HEK293 (cell line): Measurements from ENCODE around the gene EDARADD.

ENCODE experiments used
- CTCF ChIA-PET: fragments of 350-600 bp; formaldehyde crosslinking; extraction: SDS; loops from one replicate; lab custom pipeline; 2021; ENCODE audit warnings: antibody characterized with exemption; lab: Yijun Ruan, JAX
- POLR2A ChIA-PET: fragments of 300-600 bp; formaldehyde crosslinking; extraction: SDS; loops from one replicate; lab custom pipeline; 2020; ENCODE audit warnings: antibody characterized with exemption, inconsistent platforms; lab: Yijun Ruan, JAX
- H3K27ac ChIP-seq: fragments of 200-500 bp; sonication (Bioruptor generic); 2 replicates; pipeline ENCODE4 v1.5.1; 2014; ENCODE audit warnings: low read depth, low read length, control low read depth, inconsistent platforms; ENCODE audit errors: extremely low read depth
- H3K36me3 ChIP-seq, 2 experiments: fragments of 200-500 bp in 1 of 2; sonication (Bioruptor generic) in 1 of 2; 1 replicate in 1 of 2; 2 replicates in 1 of 2; pipeline ENCODE4 v1.5.1; 2014 to 2017; ENCODE audit warnings: inconsistent platforms in 2 of 2, low read length in 2 of 2; ENCODE audit not compliant: control insufficient read depth in 2 of 2, insufficient read depth in 1 of 2
- H3K4me1 ChIP-seq: fragments of 200-500 bp; sonication (Bioruptor generic); 2 replicates; pipeline ENCODE4 v1.5.1; 2014; ENCODE audit warnings: mild to moderate bottlenecking, low read length, inconsistent platforms; ENCODE audit not compliant: control insufficient read depth, insufficient read depth
- H3K4me3 ChIP-seq: 2 replicates; pipeline ENCODE4 v1.5.1; 2011; ENCODE audit warnings: low read depth, mild to moderate bottlenecking, control low read depth, low read length, moderate library complexity
- H3K9me3 ChIP-seq: fragments of 200-500 bp; sonication (Bioruptor generic); 2 replicates; pipeline ENCODE4 v1.5.1; 2014; ENCODE audit warnings: low read depth, low read length, inconsistent platforms; ENCODE audit not compliant: control insufficient read depth, insufficient read depth
- EGR2 ChIP-seq: fragments of 450-650 bp; formaldehyde crosslinking; IDR thresholded peaks from 2 replicates; pipeline ENCODE4 v1.5.1; 2016; ENCODE audit warnings: low read depth, missing biosample characterization, missing genetic modification characterization
- HOXA7 ChIP-seq: sonication (generic); formaldehyde crosslinking; IDR thresholded peaks from 2 replicates; pipeline ENCODE4 v1.8.1; 2022; ENCODE audit warnings: missing genetic modification reagents, borderline replicate concordance
- MZF1 ChIP-seq: fragments of 450-650 bp; formaldehyde crosslinking; IDR thresholded peaks from 2 replicates; pipeline ENCODE4 v1.5.1; 2017; ENCODE audit warnings: missing biosample characterization, missing genetic modification characterization, borderline replicate concordance
- REPIN1 ChIP-seq: fragments of 450-650 bp; formaldehyde crosslinking; IDR thresholded peaks from 2 replicates; pipeline ENCODE4 v1.5.1; 2017; ENCODE audit warnings: missing biosample characterization, missing genetic modification characterization, low read depth
- SCRT2 ChIP-seq: fragments of 450-650 bp; formaldehyde crosslinking; IDR thresholded peaks from 2 replicates; pipeline ENCODE4 v1.5.1; 2016; ENCODE audit warnings: missing biosample characterization, missing genetic modification characterization
- YY2 ChIP-seq: fragments of 450-650 bp; formaldehyde crosslinking; IDR thresholded peaks from 2 replicates; pipeline ENCODE4 v1.5.1; 2016; ENCODE audit warnings: missing biosample characterization, missing genetic modification characterization
- ZFHX2 ChIP-seq: fragments of 450-650 bp; formaldehyde crosslinking; conservative IDR thresholded peaks from 2 replicates; pipeline ENCODE4 v1.5.1; 2016; ENCODE audit warnings: missing biosample characterization, missing genetic modification characterization
- ZFP37 ChIP-seq: fragments of 450-650 bp; formaldehyde crosslinking; IDR thresholded peaks from 2 replicates; pipeline ENCODE4 v1.5.1; 2016; ENCODE audit warnings: missing biosample characterization, missing genetic modification characterization
- ZFP69B ChIP-seq: fragments of 450-650 bp; formaldehyde crosslinking; IDR thresholded peaks from 2 replicates; pipeline ENCODE4 v1.5.1; 2016; ENCODE audit warnings: missing biosample characterization, missing genetic modification characterization
- ZNF140 ChIP-seq: fragments of 450-650 bp; formaldehyde crosslinking; IDR thresholded peaks from 2 replicates; pipeline ENCODE4 v1.5.1; 2016; ENCODE audit warnings: missing biosample characterization, missing genetic modification characterization
- ZNF202 ChIP-seq: fragments of 450-650 bp; formaldehyde crosslinking; IDR thresholded peaks from 2 replicates; pipeline ENCODE4 v1.5.1; 2016; ENCODE audit warnings: missing biosample characterization, missing genetic modification characterization, borderline replicate concordance
- ZNF555 ChIP-seq: fragments of 450-650 bp; formaldehyde crosslinking; conservative IDR thresholded peaks from 2 replicates; pipeline ENCODE4 v1.5.1; 2017; ENCODE audit warnings: missing biosample characterization, mild to moderate bottlenecking, missing genetic modification characterization, inconsistent platforms
- ZNF561 ChIP-seq: fragments of 450-650 bp; IDR thresholded peaks from 2 replicates; pipeline ENCODE4 v1.5.1; 2018; ENCODE audit warnings: missing biosample characterization, missing genetic modification characterization, borderline replicate concordance
- ZNF571 ChIP-seq: fragments of 450-650 bp; formaldehyde crosslinking; IDR thresholded peaks from 2 replicates; pipeline ENCODE4 v1.5.0; 2017; ENCODE audit warnings: missing biosample characterization, missing genetic modification characterization
- ZNF777 ChIP-seq: fragments of 450-650 bp; formaldehyde crosslinking; IDR thresholded peaks from 2 replicates; pipeline ENCODE4 v1.5.1; 2017; ENCODE audit warnings: missing biosample characterization, missing genetic modification characterization, borderline replicate concordance
- TF ChIP-seq, protein P1 (sequence below): fragments of 450-650 bp; formaldehyde crosslinking; IDR thresholded peaks from 2 replicates; pipeline ENCODE4 v1.5.1; 2016; ENCODE audit warnings: missing biosample characterization, missing genetic modification characterization
- TF ChIP-seq, protein P2 (sequence below): fragments of 450-650 bp; formaldehyde crosslinking; IDR thresholded peaks from 2 replicates; pipeline ENCODE4 v1.5.1; 2016; ENCODE audit warnings: missing biosample characterization, missing genetic modification characterization
- TF ChIP-seq, protein P3 (sequence below): fragments of 450-650 bp; formaldehyde crosslinking; IDR thresholded peaks from 2 replicates; pipeline ENCODE4; 2016; ENCODE audit warnings: missing biosample characterization, missing genetic modification characterization
- TF ChIP-seq, protein P4 (sequence below): fragments of 450-650 bp; formaldehyde crosslinking; IDR thresholded peaks from 2 replicates; pipeline ENCODE4 v1.5.1; 2016; ENCODE audit warnings: missing biosample characterization, missing genetic modification characterization
- TF ChIP-seq, protein P5 (sequence below): fragments of 450-650 bp; formaldehyde crosslinking; IDR thresholded peaks from 2 replicates; pipeline ENCODE4 v1.5.1; 2016; ENCODE audit warnings: missing biosample characterization, missing genetic modification characterization
- TF ChIP-seq, protein P6 (sequence below): fragments of 450-650 bp; formaldehyde crosslinking; IDR thresholded peaks from 2 replicates; pipeline ENCODE4 v1.5.1; 2017; ENCODE audit warnings: missing biosample characterization, missing genetic modification characterization
- TF ChIP-seq, protein P7 (sequence below): fragments of 450-650 bp; formaldehyde crosslinking; IDR thresholded peaks from 2 replicates; pipeline ENCODE4 v1.5.1; 2016; ENCODE audit warnings: missing biosample characterization, missing genetic modification characterization

Gene EDARADD

DNA sequence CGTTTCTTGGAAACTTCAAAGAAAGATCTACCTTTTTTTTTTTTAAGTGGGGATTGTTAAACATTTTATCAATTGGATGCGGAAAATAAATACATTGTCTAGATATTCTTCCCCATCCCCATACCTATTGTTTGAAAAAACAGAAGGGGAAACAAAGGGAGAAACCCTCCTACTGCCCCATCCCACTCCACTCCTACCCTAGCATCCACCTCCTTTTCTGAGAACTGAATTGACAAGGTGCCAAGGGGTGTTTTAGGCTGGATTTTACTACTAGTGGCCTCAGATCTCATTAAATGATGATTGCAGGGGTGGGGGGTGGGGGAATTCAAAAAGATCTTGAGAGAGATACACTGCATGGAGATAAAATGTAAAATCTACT, 2.6 kb downstream of the EDARADD start:
- Histone ChIP-seq H3K4me1 (peaks cover 13% of the 10 kb centered on the region), H3K36me3 (no peaks in the 10 kb centered on the region; a peak in 1 of 3 replicates), H3K27ac (no peak overlapping the region), H3K4me3 (no peak overlapping the region), H3K9me3 (no peaks in the 10 kb centered on the region)
- ChIA-PET CTCF (interaction anchor here (1.4 kb wide), 1 partner anchor 16 kb away, joined by 3 read pairs; no protein-coding TSS in a partner anchor), POLR2A (interaction anchor here (0.6 kb wide), 1 partner anchor 259 kb away, joined by 3 read pairs; no protein-coding TSS in a partner anchor)
- TF ChIP-seq ZNF140 (tag by site-specific recombination) (no peak), EGR2 (peak; percentile 86), MZF1 (tag by site-specific recombination) (0 out of 2 replicates have a peak, but pooled peaks have one; percentile 32), ZFHX2 (tag by site-specific recombination) (peak; percentile 90), ZNF571 (tag by site-specific recombination) (no peak), REPIN1 (tag by site-specific recombination) (no peak), HOXA7 (CRISPR knock-in tag) (no peak)
- TF ChIP-seq, protein P1, sequence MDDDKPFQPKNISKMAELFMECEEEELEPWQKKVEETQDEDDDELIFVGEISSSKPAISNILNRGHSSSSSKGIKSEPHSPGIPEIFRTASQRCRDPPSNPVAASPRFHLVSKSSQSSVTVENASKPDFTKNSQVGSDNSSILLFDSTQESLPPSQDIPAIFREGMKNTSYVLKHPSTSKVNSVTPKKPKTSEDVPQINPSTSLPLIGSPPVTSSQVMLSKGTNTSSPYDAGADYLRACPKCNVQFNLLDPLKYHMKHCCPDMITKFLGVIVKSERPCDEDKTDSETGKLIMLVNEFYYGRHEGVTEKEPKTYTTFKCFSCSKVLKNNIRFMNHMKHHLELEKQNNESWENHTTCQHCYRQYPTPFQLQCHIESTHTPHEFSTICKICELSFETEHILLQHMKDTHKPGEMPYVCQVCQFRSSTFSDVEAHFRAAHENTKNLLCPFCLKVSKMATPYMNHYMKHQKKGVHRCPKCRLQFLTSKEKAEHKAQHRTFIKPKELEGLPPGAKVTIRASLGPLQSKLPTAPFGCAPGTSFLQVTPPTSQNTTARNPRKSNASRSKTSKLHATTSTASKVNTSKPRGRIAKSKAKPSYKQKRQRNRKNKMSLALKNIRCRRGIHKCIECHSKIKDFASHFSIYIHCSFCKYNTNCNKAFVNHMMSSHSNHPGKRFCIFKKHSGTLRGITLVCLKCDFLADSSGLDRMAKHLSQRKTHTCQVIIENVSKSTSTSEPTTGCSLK (tag by site-specific recombination) = no peak
- TF ChIP-seq, protein P2, sequence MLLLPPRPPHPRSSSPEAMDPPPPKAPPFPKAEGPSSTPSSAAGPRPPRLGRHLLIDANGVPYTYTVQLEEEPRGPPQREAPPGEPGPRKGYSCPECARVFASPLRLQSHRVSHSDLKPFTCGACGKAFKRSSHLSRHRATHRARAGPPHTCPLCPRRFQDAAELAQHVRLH = 0 out of 2 replicates have a peak, but pooled peaks have one; percentile 25
- TF ChIP-seq, protein P3, sequence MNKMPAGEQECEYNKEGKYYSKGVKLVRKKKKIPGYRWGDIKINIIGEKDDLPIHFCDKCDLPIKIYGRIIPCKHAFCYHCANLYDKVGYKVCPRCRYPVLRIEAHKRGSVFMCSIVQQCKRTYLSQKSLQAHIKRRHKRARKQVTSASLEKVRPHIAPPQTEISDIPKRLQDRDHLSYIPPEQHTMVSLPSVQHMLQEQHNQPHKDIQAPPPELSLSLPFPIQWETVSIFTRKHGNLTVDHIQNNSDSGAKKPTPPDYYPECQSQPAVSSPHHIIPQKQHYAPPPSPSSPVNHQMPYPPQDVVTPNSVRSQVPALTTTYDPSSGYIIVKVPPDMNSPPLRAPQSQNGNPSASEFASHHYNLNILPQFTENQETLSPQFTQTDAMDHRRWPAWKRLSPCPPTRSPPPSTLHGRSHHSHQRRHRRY (tag by site-specific recombination) = no peak
- TF ChIP-seq, protein P4, sequence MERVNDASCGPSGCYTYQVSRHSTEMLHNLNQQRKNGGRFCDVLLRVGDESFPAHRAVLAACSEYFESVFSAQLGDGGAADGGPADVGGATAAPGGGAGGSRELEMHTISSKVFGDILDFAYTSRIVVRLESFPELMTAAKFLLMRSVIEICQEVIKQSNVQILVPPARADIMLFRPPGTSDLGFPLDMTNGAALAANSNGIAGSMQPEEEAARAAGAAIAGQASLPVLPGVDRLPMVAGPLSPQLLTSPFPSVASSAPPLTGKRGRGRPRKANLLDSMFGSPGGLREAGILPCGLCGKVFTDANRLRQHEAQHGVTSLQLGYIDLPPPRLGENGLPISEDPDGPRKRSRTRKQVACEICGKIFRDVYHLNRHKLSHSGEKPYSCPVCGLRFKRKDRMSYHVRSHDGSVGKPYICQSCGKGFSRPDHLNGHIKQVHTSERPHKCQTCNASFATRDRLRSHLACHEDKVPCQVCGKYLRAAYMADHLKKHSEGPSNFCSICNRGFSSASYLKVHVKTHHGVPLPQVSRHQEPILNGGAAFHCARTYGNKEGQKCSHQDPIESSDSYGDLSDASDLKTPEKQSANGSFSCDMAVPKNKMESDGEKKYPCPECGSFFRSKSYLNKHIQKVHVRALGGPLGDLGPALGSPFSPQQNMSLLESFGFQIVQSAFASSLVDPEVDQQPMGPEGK = 0 out of 2 replicates have a peak, but pooled peaks have one; percentile 21
- TF ChIP-seq, protein P5, sequence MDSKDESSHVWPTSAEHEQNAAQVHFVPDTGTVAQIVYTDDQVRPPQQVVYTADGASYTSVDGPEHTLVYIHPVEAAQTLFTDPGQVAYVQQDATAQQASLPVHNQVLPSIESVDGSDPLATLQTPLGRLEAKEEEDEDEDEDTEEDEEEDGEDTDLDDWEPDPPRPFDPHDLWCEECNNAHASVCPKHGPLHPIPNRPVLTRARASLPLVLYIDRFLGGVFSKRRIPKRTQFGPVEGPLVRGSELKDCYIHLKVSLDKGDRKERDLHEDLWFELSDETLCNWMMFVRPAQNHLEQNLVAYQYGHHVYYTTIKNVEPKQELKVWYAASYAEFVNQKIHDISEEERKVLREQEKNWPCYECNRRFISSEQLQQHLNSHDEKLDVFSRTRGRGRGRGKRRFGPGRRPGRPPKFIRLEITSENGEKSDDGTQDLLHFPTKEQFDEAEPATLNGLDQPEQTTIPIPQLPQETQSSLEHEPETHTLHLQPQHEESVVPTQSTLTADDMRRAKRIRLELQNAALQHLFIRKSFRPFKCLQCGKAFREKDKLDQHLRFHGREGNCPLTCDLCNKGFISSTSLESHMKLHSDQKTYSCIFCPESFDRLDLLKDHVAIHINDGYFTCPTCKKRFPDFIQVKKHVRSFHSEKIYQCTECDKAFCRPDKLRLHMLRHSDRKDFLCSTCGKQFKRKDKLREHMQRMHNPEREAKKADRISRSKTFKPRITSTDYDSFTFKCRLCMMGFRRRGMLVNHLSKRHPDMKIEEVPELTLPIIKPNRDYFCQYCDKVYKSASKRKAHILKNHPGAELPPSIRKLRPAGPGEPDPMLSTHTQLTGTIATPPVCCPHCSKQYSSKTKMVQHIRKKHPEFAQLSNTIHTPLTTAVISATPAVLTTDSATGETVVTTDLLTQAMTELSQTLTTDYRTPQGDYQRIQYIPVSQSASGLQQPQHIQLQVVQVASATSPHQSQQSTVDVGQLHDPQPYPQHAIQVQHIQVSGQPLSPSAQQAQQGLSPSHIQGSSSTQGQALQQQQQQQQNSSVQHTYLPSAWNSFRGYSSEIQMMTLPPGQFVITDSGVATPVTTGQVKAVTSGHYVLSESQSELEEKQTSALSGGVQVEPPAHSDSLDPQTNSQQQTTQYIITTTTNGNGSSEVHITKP = peak; percentile 69

DNA sequence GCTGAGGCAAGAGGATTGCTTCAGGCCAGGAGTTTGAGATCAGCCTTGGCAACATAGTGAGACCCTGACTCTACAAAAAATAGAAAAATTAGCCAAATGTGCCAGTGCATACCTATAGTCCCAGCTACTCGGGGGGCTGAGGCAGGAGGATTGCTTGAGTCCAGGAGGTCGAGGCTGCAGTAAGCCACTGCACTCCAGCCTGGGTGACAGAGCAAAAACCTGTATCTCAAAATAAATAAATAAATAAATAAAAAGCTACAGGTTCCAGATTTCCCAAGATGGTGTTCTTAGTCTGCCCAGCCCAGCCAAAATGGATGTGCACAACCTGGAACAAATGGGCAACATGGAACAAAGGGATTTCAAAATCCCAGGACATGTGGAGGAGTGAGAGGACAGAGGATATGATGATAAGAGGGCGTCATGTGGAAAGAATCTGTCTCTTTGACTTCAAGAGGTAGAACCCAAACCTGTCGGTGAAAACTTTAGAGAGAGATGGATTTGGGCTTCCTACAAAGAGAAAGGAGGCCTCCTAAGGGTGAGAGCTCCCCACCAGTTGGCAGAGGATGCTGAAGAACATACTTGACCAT, 3.2 kb downstream of the EDARADD start:
- H3K4me3 ChIP-seq = no peak overlapping the region
- H3K9me3 ChIP-seq = no peaks in the 10 kb centered on the region
- no peak overlapping the region for H3K27ac ChIP-seq
- ChIA-PET CTCF (interaction anchor here (1.4 kb wide), 1 partner anchor 15 kb away, joined by 3 read pairs; no protein-coding TSS in a partner anchor), POLR2A (interaction anchor here (0.6 kb wide), 1 partner anchor 260 kb away, joined by 3 read pairs; no protein-coding TSS in a partner anchor)
- no peaks in the 10 kb centered on the region; a peak in 1 of 3 replicates for H3K36me3 ChIP-seq
- H3K4me1 ChIP-seq = peaks cover 13% of the 10 kb centered on the region
- TF ChIP-seq ZFP69B (tag by site-specific recombination) (no peak), ZNF777 (tag by site-specific recombination) (no peak), ZNF202 (tag by site-specific recombination) (no peak), SCRT2 (tag by site-specific recombination) (peak; percentile 89), ZFP37 (tag by site-specific recombination) (no peak), ZNF555 (tag by site-specific recombination) (no peak), YY2 (tag by site-specific recombination) (no peak), ZNF561 (tag by site-specific recombination) (no peak)
- TF ChIP-seq, protein P6, sequence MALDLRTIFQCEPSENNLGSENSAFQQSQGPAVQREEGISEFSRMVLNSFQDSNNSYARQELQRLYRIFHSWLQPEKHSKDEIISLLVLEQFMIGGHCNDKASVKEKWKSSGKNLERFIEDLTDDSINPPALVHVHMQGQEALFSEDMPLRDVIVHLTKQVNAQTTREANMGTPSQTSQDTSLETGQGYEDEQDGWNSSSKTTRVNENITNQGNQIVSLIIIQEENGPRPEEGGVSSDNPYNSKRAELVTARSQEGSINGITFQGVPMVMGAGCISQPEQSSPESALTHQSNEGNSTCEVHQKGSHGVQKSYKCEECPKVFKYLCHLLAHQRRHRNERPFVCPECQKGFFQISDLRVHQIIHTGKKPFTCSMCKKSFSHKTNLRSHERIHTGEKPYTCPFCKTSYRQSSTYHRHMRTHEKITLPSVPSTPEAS (tag by site-specific recombination) = 0 out of 2 replicates have a peak, but pooled peaks have one; percentile 22
- TF ChIP-seq, protein P7, sequence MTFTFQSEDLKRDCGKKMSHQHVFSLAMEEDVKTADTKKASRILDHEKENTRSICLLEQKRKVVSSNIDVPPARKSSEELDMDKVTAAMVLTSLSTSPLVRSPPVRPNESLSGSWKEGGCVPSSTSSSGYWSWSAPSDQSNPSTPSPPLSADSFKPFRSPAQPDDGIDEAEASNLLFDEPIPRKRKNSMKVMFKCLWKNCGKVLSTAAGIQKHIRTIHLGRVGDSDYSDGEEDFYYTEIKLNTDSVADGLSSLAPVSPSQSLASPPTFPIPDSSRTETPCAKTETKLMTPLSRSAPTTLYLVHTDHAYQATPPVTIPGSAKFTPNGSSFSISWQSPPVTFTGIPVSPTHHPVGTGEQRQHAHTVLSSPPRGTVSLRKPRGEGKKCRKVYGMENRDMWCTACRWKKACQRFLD (tag by site-specific recombination) = no peak
